Cardiac septum (tissue), 1 donor: ENCODE data around the gene MRPL40. TPM values are rescaled to one million over a fixed set of nuclear protein-coding genes. Genes with fewer than 3 reads are reported as not detected.

Experiments used
- DNase-seq: peaks from one replicate; pipeline ENCODE4 v3.0.0-alpha.2; 2020; ENCODE audit warnings: low spot score
- intact Hi-C: fragments of 100-400 bp; cut with DNase I; formaldehyde crosslinking; loops from one replicate; pipeline ENCODE4 v1.14.0; 2022
- total RNA-seq: library from RNA; stranded (reverse); fragmentation: NEBNext Ultra II Directional; extraction: Animal tissue kit (Norgen Biotek cat#: 25700); gene quantifications from one replicate; pipeline ENCODE4 v1.2.1, GENCODE V29; 2021
- donor health status: DM: no; HTN: no; CAD: no.

MRPL40 gene
- total RNA-seq, 1 donor from 2014 or later, result 44.1 TPM

- intact Hi-C loops, result no loop called here
- DNase-seq, result no peak
Measured at GRCh38 chr22:19454156-19454555, 21.8 kb downstream of the MRPL40 start.

DNA sequence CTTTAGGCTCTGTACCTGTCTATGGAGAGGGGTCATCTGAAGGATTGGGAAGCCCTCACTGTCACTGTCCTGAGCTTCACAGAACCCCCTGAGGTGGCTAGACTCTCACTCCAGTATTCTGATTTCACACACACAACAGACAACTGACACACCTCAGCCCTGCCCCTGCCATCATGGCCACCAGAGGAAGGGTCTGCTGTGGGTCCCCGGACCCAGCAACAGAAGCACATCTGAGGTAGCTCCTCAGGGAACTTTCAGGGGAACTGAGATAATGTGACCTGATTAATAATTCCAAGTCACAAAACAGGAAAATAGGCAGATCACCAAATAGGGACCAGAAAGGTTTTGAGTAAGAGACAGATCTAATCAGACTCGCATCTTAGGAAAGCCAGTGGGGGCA is 22.7 kb downstream of the MRPL40 start:
- intact Hi-C loops, result no loop called here
- DNase-seq, result no peak

DNA sequence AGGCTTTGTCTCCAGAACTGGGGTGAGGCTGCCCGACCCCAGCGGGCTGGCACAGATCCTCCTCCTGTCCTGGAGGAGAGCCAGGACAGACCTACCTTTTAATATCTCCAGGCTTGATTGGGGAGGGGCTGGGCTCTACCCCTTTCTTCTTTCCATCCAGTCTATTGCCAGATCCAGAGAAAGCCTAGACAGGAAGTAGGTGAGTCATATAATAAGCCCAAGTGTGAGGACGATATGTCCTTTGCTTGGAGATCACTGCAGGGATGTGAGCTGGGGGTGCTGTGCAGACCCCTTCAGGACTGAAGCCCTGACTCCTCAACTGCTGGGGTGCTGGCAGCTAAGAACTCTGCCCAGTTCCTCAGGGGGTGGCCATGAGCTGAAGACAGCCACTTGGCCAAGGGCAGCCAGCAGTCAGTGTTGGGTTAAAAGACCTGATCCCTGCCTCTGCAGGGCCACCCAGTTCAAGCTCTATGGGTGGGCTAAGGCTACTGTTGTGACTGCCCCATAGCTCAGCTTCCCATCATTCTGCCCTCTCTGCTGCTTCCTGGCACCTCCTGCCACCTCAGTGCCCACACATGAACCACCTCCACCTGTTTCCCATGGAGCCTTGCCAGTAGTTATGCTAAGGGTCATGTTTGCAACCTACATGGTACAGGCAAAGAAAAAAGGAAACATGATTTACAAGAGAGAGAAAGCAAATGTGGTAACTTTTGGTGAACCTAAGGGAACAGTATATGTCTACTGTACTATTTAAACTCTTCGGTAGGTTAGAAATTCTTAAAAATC is 23.4 kb downstream of the MRPL40 start:
- intact Hi-C loops, result no loop called here
- DNase-seq, result no peak

GRCh38 chr22:19456541-19456940 is 24.2 kb downstream of the MRPL40 start:
- intact Hi-C loops, result no loop called here
- no peak for DNase-seq

GRCh38 chr22:19457828-19458428 is 25.6 kb downstream of the MRPL40 start:
- no peak for DNase-seq
- intact Hi-C loops, result no loop called here

GRCh38 chr22:19460036-19460435 is 27.7 kb downstream of the MRPL40 start:
- intact Hi-C loops, result no loop called here

DNA sequence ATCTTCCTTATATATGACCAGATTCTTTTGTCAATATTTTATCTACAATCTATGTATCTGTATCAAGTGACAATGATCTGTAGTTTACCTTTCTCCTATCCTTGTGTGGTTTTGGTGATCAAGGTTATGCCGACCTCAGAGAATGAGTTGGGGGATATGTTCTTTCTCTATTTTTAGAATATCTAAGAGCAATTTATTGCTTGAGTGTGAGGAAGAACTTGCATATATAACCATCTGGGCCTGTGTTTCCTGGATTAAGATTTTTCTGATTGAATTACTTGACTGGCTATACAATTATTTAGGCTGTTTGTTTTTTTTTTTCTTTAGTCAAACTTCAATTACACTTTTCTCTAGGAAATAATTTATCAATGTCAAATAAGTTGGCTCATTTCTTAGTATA is 29.2 kb downstream of the MRPL40 start:
- DNase-seq, result no peak
- intact Hi-C loops, result no loop called here

More at GRCh38 chr22:19460036-19460435, 27.7 kb downstream of the MRPL40 start:
- DNase-seq, result no peak

DNA sequence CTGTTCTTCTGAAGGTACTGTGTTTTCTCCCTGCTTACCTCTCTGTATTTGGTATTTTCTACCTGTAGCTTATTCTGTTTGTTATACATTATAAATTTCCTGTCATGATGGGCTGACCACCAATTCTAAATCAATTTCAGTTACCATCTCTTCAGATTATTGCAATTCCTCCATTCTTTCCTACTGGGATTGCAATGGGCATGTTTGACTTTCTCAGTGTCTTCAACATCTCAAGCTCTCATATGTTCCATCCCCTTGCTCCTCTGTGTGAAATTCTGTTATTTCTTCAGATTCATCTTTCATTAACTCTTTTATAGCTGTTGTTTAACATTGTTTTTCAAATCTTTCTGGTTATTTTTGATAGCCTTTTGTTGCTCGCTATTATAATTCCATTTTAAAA is 30.7 kb downstream of the MRPL40 start:
- intact Hi-C loops, result no loop called here

GRCh38 chr22:19463491-19464469 is 31.4 kb downstream of the MRPL40 start:
- intact Hi-C loops, result no loop called here
- DNase-seq, result no peak

More for the DNA sequence above, 30.7 kb downstream of the MRPL40 start:
- no peak for DNase-seq

GRCh38 chr22:19464546-19464945 is 32.2 kb downstream of the MRPL40 start:
- intact Hi-C loops, result no loop called here
- DNase-seq, result no peak

- no peak for DNase-seq
- intact Hi-C loops, result no loop called here
Measured at GRCh38 chr22:19464975-19465374, 32.6 kb downstream of the MRPL40 start.

DNA sequence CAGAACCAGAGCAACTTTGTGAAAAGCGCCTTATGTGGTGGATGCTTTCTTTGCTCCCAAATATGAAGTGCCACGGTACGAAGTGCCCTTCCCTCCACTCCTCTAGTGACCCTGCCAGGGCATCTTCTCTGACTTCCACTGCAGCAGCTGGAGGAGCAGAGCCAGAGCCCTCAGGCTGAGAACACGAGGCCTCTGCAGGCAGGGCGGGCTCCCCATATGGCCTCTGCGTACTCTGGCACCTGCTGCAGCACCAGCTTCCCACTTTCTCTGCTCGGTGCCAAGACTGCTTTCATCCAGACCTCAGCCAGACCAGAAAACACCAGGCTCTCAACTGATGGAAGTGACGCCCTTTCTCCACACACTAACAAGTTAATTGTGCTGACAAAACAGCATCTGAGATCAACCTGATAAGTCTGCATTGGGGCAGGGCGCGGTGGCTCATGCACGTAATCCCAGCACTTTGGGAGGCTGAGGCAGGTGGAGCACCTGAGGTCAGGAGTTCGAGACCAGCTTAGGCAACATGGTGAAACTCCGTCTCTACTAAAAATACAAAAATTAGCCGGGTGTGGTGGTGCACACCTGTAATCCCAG is 33.9 kb downstream of the MRPL40 start:
- intact Hi-C loops, result no loop called here
- no peak for DNase-seq

- no peak for DNase-seq
- intact Hi-C loops, result no loop called here
Measured at GRCh38 chr22:19466848-19467752, 34.8 kb downstream of the MRPL40 start.

GRCh38 chr22:19467912-19468311 is 35.6 kb downstream of the MRPL40 start:
- no peak for DNase-seq
- intact Hi-C loops, result no loop called here

GRCh38 chr22:19469421-19469820 is 37.1 kb downstream of the MRPL40 start:
- intact Hi-C loops, result no loop called here
- no peak for DNase-seq

DNA sequence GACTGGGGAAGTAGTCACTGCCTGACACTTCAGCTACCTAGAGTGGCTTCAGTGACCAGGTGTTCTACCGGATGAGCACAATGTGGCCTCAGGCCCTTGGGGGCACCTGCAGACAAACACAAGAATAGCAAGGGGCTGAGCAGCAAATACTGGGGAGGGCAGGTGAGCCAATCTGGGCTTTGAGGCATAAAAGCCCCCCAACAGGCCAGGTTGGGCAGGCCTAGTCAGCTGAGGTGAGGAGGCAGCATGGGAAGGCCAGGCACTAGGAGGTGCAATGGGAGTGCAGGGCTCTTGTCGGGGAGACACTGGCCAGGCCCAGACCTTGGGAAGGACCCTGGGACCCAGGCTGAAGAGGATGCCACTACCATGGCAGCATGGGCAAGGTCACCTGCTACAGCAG is 37.7 kb downstream of the MRPL40 start:
- DNase-seq, result no peak
- intact Hi-C loops, result loop anchor here (10.0 kb wide), 1 partner anchor 245 kb away; no protein-coding TSS in a partner anchor

GRCh38 chr22:19471572-19471971 is 39.2 kb downstream of the MRPL40 start:
- DNase-seq, result no peak
- intact Hi-C loops, result loop anchor here (10.0 kb wide), 1 partner anchor 247 kb away; no protein-coding TSS in a partner anchor

DNA sequence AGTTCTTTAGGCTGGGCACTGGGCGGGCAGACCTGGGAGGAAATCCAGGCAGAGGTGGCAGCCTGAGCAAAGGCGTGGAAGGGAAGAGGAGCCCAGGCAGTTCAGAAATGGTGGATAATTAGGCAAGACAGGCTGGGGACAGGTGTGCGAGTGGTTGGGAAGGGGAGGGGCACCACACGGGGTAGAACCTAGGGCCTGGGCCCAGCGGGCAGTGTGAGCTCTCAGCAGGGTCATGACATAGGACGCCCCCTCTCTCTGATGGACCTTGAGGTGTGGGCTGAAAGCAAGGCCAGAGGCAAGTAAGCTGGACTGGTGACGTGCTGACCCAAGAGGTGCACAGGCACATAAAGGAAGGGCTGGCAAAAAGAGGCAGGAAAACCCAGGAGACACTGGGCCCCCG is 39.9 kb downstream of the MRPL40 start:
- intact Hi-C loops, result loop anchor here (10.0 kb wide), 1 partner anchor 247 kb away; no protein-coding TSS in a partner anchor
- DNase-seq, result no peak
